Endodermal cell (in vitro differentiated cells): ENCODE data around the gene ARL6IP1. TPM values are rescaled to one million over a fixed set of nuclear protein-coding genes. Genes with fewer than 3 reads are reported as not detected.

ENCODE experiments used
- DNase-seq: peaks from one replicate; pipeline ENCODE4 v3.0.0-alpha.2; 2017
- H3K27ac ChIP-seq: 2 replicates; pipeline ENCODE4 v1.5.1; 2013; ENCODE audit warnings: mild to moderate bottlenecking, low read depth, low read length, moderate library complexity
- H3K27me3 ChIP-seq: 2 replicates; pipeline ENCODE4 v1.6.1; 2013; ENCODE audit warnings: mild to moderate bottlenecking, low read length, moderate library complexity; ENCODE audit not compliant: insufficient read depth, control insufficient read depth, poor library complexity, severe bottlenecking
- H3K36me3 ChIP-seq: 2 replicates; pipeline ENCODE4 v1.7.0; 2013; ENCODE audit warnings: mild to moderate bottlenecking, low read length, moderate library complexity; ENCODE audit not compliant: control insufficient read depth, insufficient read depth
- H3K4me1 ChIP-seq: one replicate; pipeline ENCODE4 v1.7.0; 2013; ENCODE audit warnings: low read length; ENCODE audit not compliant: control insufficient read depth, insufficient read depth
- H3K4me3 ChIP-seq: 2 replicates; pipeline ENCODE4 v1.5.1; 2013; ENCODE audit warnings: mild to moderate bottlenecking, low read length, moderate library complexity
- H3K9ac ChIP-seq: 2 replicates; pipeline ENCODE4 v1.6.1; 2013; ENCODE audit warnings: mild to moderate bottlenecking, low read length, moderate library complexity; ENCODE audit not compliant: poor library complexity, severe bottlenecking; ENCODE audit errors: extremely low read depth
- H3K9me3 ChIP-seq: 2 replicates; pipeline ENCODE4 v1.6.1; 2013; ENCODE audit warnings: mild to moderate bottlenecking, low read length, moderate library complexity; ENCODE audit not compliant: control insufficient read depth
- H3K27ac Mint-ChIP-seq: 2 replicates; pipeline ENCODE4 v1.8.0; 2020; ENCODE audit warnings: mixed read lengths
- H3K27me3 Mint-ChIP-seq: 2 replicates; pipeline ENCODE4 v1.8.0; 2021; ENCODE audit warnings: mild to moderate bottlenecking, mixed read lengths; ENCODE audit not compliant: insufficient read depth
- H3K36me3 Mint-ChIP-seq: 2 replicates; pipeline ENCODE4 v1.8.0; 2020; ENCODE audit warnings: low read depth, mixed read lengths
- H3K4me1 Mint-ChIP-seq: 2 replicates; pipeline ENCODE4 v1.8.0; 2020; ENCODE audit warnings: mixed read lengths
- H3K4me3 Mint-ChIP-seq: 2 replicates; pipeline ENCODE4 v1.8.0; 2020; ENCODE audit warnings: mild to moderate bottlenecking, moderate library complexity, mixed read lengths
- H3K9me3 Mint-ChIP-seq: 2 replicates; pipeline ENCODE4 v1.8.0; 2020; ENCODE audit warnings: mild to moderate bottlenecking, mixed read lengths
- WGBS, 2 experiments: methylation state at CpG; one replicate each; pipeline versions ENCODE4 v1.1.5 to v1.1.7; 2013; ENCODE audit warnings: missing lambda C conversion rate in 2 of 2, mixed read lengths in 1 of 2; ENCODE audit not compliant: insufficient coverage in 1 of 2, insufficient read length in 1 of 2; 5-methylcytosine and 5-hydroxymethylcytosine counted together
- total RNA-seq, 2 donors: library from RNA; stranded (reverse); fragmentation: NEBNext Ultra II Directional in 1 of 2; extraction: Animal tissue kit (Norgen Biotek cat#: 25700) in 1 of 2; gene quantifications; 2 replicates in 1 of 2; 3 replicates in 1 of 2; pipeline ENCODE4 v1.2.1, GENCODE V29; 2021
- TF ChIP-seq, protein P1 (sequence below): fragments of 200-600 bp; sonication (generic); conservative IDR thresholded peaks from 2 replicates; pipeline ENCODE4 v1.5.0; 2021; ENCODE audit warnings: antibody characterized with exemption, mild to moderate bottlenecking

The ARL6IP1 gene
- total RNA-seq, 2 donors from 2014 or later, result 331 to 334 TPM

DNA sequence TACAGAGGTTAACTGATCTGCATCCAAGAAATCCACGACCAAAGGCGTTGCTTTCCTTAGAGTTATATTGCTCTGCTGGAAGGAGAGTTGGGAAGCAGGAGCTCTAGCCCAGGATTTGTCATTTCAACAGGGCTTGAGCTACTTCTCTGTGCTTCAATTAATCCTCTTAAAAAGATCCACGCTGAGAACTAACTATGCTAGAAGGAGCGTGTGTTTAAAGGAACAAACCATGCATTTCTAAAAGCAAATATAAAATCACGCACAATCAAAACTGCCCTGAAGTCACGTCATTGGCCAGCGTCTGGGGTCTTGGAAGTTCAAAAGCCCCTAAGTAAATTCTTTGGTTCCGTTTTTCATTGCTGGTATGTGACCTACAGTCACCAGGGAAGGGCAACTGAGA lies 1.1 kb downstream of the ARL6IP1 start:
- Mint-ChIP-seq H3K9me3 (peaks cover 2% of the 10 kb centered on the region), H3K4me1 (peaks cover 35% of the 10 kb centered on the region), H3K27me3 (no peaks in the 10 kb centered on the region), H3K4me3 (peak overlapping the region; percentile 97), H3K36me3 (peaks cover 34% of the 10 kb centered on the region), H3K27ac (peak overlapping the region; percentile 93)
- no peak for DNase-seq
- Histone ChIP-seq H3K4me3 (peak overlapping the region; percentile 96), H3K9me3 (no peaks in the 10 kb centered on the region), H3K27me3 (no peaks in the 10 kb centered on the region), H3K9ac (peak overlapping the region; percentile 93), H3K27ac (no peak overlapping the region), H3K4me1 (peaks cover 13% of the 10 kb centered on the region), H3K36me3 (peaks cover 53% of the 10 kb centered on the region)
- TF ChIP-seq, protein P1, sequence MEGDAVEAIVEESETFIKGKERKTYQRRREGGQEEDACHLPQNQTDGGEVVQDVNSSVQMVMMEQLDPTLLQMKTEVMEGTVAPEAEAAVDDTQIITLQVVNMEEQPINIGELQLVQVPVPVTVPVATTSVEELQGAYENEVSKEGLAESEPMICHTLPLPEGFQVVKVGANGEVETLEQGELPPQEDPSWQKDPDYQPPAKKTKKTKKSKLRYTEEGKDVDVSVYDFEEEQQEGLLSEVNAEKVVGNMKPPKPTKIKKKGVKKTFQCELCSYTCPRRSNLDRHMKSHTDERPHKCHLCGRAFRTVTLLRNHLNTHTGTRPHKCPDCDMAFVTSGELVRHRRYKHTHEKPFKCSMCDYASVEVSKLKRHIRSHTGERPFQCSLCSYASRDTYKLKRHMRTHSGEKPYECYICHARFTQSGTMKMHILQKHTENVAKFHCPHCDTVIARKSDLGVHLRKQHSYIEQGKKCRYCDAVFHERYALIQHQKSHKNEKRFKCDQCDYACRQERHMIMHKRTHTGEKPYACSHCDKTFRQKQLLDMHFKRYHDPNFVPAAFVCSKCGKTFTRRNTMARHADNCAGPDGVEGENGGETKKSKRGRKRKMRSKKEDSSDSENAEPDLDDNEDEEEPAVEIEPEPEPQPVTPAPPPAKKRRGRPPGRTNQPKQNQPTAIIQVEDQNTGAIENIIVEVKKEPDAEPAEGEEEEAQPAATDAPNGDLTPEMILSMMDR, result no peak
- 1 to 2% methylated on average over 6 to 8 of the region's 8 CpGs for WGBS, 2 experiments

DNA sequence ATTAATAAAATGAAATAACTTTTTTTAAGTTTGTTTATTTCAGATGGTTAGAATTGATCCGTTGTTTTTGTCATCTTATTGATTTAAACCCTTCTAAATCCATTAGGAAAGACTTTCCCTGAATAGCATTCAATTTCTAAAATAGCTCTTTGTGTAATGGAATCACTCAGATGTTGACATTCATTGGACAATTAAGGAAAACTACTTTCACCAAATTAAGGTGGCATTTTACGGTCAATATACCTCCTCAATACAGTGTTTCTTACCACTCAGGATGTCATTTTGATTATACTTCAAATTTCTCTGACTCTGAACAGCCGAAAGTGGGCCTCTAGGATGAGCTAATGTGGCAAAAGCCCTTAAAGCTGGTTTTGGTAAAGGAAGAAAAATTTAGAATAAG lies 1.8 kb downstream of the ARL6IP1 start:
- peaks cover 2% of the 10 kb centered on the region for H3K9me3 Mint-ChIP-seq
- peaks cover 13% of the 10 kb centered on the region for H3K4me1 ChIP-seq
- H3K4me3 ChIP-seq, result peak overlapping the region; percentile 96
- WGBS, 2 experiments, result 88% methylated on average over 3 of the region's 3 CpGs; no CpG with 5 or more reads in 1 of the 2 experiments
- peaks cover 57% of the 10 kb centered on the region for H3K36me3 ChIP-seq
- peak overlapping the region; percentile 93 for H3K9ac ChIP-seq
- H3K9me3 ChIP-seq, result no peaks in the 10 kb centered on the region
- H3K4me3 Mint-ChIP-seq, result peak overlapping the region; percentile 97
- no peak for DNase-seq
- H3K36me3 Mint-ChIP-seq, result peaks cover 38% of the 10 kb centered on the region
- H3K27me3 Mint-ChIP-seq, result no peaks in the 10 kb centered on the region
- no peaks in the 10 kb centered on the region for H3K27me3 ChIP-seq
- TF ChIP-seq, protein P1, result no peak
- H3K27ac ChIP-seq, result no peak overlapping the region
- peak overlapping the region; percentile 93 for H3K27ac Mint-ChIP-seq
- H3K4me1 Mint-ChIP-seq, result peaks cover 28% of the 10 kb centered on the region

DNA sequence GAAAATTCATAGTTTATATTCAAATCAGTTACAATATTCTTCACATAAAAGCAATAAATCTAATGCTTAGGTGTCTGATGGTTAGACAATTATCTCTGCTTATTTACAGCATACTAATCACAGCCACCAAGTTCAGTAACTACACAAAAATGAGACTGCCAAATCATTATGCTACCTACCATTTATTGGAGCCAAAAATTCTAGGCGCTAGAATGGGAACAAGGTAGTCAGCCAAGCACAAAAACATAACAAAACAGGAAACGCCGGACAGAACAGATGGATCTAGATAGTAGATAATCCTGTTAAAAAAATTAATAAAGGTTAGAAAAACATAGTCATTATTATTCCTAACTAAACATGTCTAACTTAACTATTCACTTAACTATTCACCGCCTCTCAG lies 3.6 kb downstream of the ARL6IP1 start:
- Histone ChIP-seq H3K4me1 (peaks cover 6% of the 10 kb centered on the region), H3K9ac (no peak overlapping the region), H3K27me3 (no peaks in the 10 kb centered on the region), H3K27ac (no peak overlapping the region), H3K4me3 (peak overlapping the region; percentile 96), H3K36me3 (peaks cover 68% of the 10 kb centered on the region), H3K9me3 (no peaks in the 10 kb centered on the region)
- TF ChIP-seq, protein P1, result no peak
- Mint-ChIP-seq H3K27ac (no peak overlapping the region), H3K9me3 (peaks cover 2% of the 10 kb centered on the region), H3K36me3 (peaks cover 54% of the 10 kb centered on the region), H3K4me1 (peaks cover 15% of the 10 kb centered on the region), H3K4me3 (no peak overlapping the region), H3K27me3 (no peaks in the 10 kb centered on the region)
- WGBS, 2 experiments, result 98 to 100% methylated on average over 1 to 3 of the region's 4 CpGs
- no peak for DNase-seq
